Right renal pelvis (tissue), 4 donors: Measurements from ENCODE around the gene TRMT10C. TPM values are rescaled to one million over a fixed set of nuclear protein-coding genes. Genes with fewer than 3 reads are reported as not detected.

ENCODE experiments used
- DNase-seq, 4 donors: peaks; one replicate each; pipeline ENCODE4 v3.0.0-alpha.2; 2013; ENCODE audit warnings: low read depth in 4 of 4, low spot score in 3 of 4, missing footprints in 1 of 4
- polyA plus RNA-seq, 4 donors: library from polyadenylated mRNA; unstranded; fragments of 120-200 nt; gene quantifications; one replicate each; pipeline ENCODE4 v1.2.1, GENCODE V29; 2013; ENCODE audit not compliant: insufficient read length in 4 of 4

The TRMT10C gene
- polyA plus RNA-seq, 4 donors, result 32.1 to 43.5 (median 41.2) TPM

DNA sequence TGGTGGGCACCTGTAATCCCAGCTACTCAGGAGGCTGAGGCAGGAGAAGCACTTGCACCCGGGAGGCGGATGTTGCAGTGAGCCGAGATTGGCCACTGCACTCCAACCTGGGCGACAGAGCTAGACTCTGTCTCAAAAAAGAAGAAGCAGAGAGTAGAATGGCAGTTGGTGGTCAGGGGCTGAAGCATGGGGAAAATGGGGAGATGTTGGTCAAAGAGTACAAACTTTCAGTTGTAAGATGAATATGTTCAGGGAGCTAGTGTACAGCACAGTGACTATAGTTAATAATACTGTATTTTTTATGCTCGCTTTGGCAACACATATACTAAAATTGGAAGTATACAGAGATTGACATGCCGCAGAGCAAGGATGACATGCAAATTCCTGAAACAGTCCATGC lies 53.9 kb downstream of the TRMT10C start:
- DNase-seq, result no peak

Other genes starting within 250 kb of the TRMT10C start
- gene IMPG2, start 241.3 kb upstream of the TRMT10C start, polyA plus RNA-seq, result under 1 TPM; 0.29 to 0.63 (median 0.47) TPM
- 10 to 100 TPM; 59.6 to 85.8 (median 80.2) TPM for gene SENP7, start 48.7 kb upstream of the TRMT10C start, polyA plus RNA-seq
- gene PCNP, start 12.3 kb downstream of the TRMT10C start, polyA plus RNA-seq, result 100 to 1,000 TPM; 200 to 255 (median 237) TPM
- 10 to 100 TPM; 20.7 to 25.2 (median 23.9) TPM for gene ZBTB11, start 115.3 kb downstream of the TRMT10C start, polyA plus RNA-seq
- gene RPL24, start 124.8 kb downstream of the TRMT10C start, polyA plus RNA-seq, result 1,000 to 10,000 TPM; 1,316 to 1,732 (median 1,468) TPM
- 10 to 100 TPM; 12.8 to 15.7 (median 14.1) TPM for gene CEP97, start 162.7 kb downstream of the TRMT10C start, polyA plus RNA-seq
- gene NXPE3, start 217.3 kb downstream of the TRMT10C start, polyA plus RNA-seq, result 1 to 10 TPM; 5.7 to 8.6 (median 8.0) TPM